ENCODE results near the gene PEAK1.

Gene PEAK1

GRCh38 chr15:77400258-77400657, 19.6 kb downstream of the PEAK1 start:
- no peak for DNase-seq (ENCODE audit: low read depth)
- TF ChIP-seq CTCF (conservative IDR thresholded peaks at IDR 0.05; ENCODE audit: low read depth, low read length), result no peak
- no peak overlapping the region for H3K4me3 ChIP-seq (ENCODE audit: low read length)

GRCh38 chr15:77398927-77399326, 21.0 kb downstream of the PEAK1 start:
- no peak for DNase-seq (ENCODE audit: low read depth)
- H3K4me3 ChIP-seq (ENCODE audit: low read length), result no peak overlapping the region
- no peak for TF ChIP-seq CTCF (conservative IDR thresholded peaks at IDR 0.05; ENCODE audit: low read depth, low read length)

- H3K4me3 ChIP-seq (ENCODE audit: low read length), result no peak overlapping the region
- no peak for DNase-seq (ENCODE audit: low read depth)
- TF ChIP-seq CTCF (conservative IDR thresholded peaks at IDR 0.05; ENCODE audit: low read depth, low read length), result no peak
Measured at GRCh38 chr15:77396692-77397091, 23.2 kb downstream of the PEAK1 start.

GRCh38 chr15:77395013-77395774, 24.7 kb downstream of the PEAK1 start:
- no peak for DNase-seq (ENCODE audit: low read depth)
- no peak overlapping the region for H3K4me3 ChIP-seq (ENCODE audit: low read length)
- no peak for TF ChIP-seq CTCF (conservative IDR thresholded peaks at IDR 0.05; ENCODE audit: low read depth, low read length)

- no peak overlapping the region for H3K4me3 ChIP-seq (ENCODE audit: low read length)
- TF ChIP-seq CTCF (conservative IDR thresholded peaks at IDR 0.05; ENCODE audit: low read depth, low read length), result no peak
- DNase-seq (ENCODE audit: low read depth), result no peak
Measured at GRCh38 chr15:77393471-77393840, 26.4 kb downstream of the PEAK1 start.

- no peak for TF ChIP-seq CTCF (conservative IDR thresholded peaks at IDR 0.05; ENCODE audit: low read depth, low read length)
- DNase-seq (ENCODE audit: low read depth), result no peak
- no peak overlapping the region for H3K4me3 ChIP-seq (ENCODE audit: low read length)
Measured at GRCh38 chr15:77392762-77393470, 27.0 kb downstream of the PEAK1 start.
